HFFc6 (cell line): ENCODE measurements around the gene HOXD8. TPM values are rescaled to one million over a fixed set of nuclear protein-coding genes. Genes with fewer than 3 reads are reported as not detected.
A peak's percentile ranks its signal among the peaks of the same experiment; 100 is the strongest.

ENCODE experiments used
- DNase-seq: peaks from one replicate; pipeline ENCODE4 v3.0.0-alpha.2; 2018
- H3K27ac Mint-ChIP-seq: 2 replicates; pipeline ENCODE4 v1.8.0; 2020; ENCODE audit warnings: mild to moderate bottlenecking, mixed read lengths
- H3K27me3 Mint-ChIP-seq: 2 replicates; pipeline ENCODE4 v1.8.0; 2021; ENCODE audit warnings: mild to moderate bottlenecking, moderate library complexity, mixed read lengths; ENCODE audit not compliant: insufficient read depth
- H3K36me3 Mint-ChIP-seq: 2 replicates; pipeline ENCODE4 v1.8.0; 2021; ENCODE audit warnings: low read depth, mixed read lengths
- H3K4me1 Mint-ChIP-seq: 2 replicates; pipeline ENCODE4 v1.8.0; 2020; ENCODE audit warnings: low read depth, mixed read lengths
- H3K4me3 Mint-ChIP-seq: 2 replicates; pipeline ENCODE4 v1.8.0; 2020; ENCODE audit warnings: mild to moderate bottlenecking, moderate library complexity, mixed read lengths
- H3K9me3 Mint-ChIP-seq: 2 replicates; pipeline ENCODE4 v1.8.0; 2020; ENCODE audit warnings: mild to moderate bottlenecking, mixed read lengths
- total RNA-seq, 6 experiments: library from RNA; stranded (reverse); fragmentation: NEBNext Ultra II Directional; extraction: Animal tissue kit (Norgen Biotek cat#: 25700); gene quantifications; 2 replicates in 1 of 6; 3 replicates in 5 of 6; pipeline ENCODE4 v1.2.3, GENCODE V29; 2021
- TF ChIP-seq, protein P1 (sequence below): fragments of 200-600 bp; sonication (generic); IDR thresholded peaks from 2 replicates; pipeline ENCODE4 v1.5.0; 2021; ENCODE audit warnings: antibody characterized with exemption, mild to moderate bottlenecking

Gene HOXD8
- total RNA-seq, 6 experiments from 2014 or later: 2.3 to 5.1 (median 4.6) TPM

GRCh38 chr2:176095421-176095820 lies 34.1 kb upstream of the HOXD8 start:
- no peak overlapping the region for H3K4me3 Mint-ChIP-seq
- H3K36me3 Mint-ChIP-seq: peaks cover 8% of the 10 kb centered on the region; the same call in 1 of the 2 replicates
- H3K9me3 Mint-ChIP-seq: no peaks in the 10 kb centered on the region
- peaks cover 27% of the 10 kb centered on the region for H3K4me1 Mint-ChIP-seq
- DNase-seq: no peak
- TF ChIP-seq, protein P1, sequence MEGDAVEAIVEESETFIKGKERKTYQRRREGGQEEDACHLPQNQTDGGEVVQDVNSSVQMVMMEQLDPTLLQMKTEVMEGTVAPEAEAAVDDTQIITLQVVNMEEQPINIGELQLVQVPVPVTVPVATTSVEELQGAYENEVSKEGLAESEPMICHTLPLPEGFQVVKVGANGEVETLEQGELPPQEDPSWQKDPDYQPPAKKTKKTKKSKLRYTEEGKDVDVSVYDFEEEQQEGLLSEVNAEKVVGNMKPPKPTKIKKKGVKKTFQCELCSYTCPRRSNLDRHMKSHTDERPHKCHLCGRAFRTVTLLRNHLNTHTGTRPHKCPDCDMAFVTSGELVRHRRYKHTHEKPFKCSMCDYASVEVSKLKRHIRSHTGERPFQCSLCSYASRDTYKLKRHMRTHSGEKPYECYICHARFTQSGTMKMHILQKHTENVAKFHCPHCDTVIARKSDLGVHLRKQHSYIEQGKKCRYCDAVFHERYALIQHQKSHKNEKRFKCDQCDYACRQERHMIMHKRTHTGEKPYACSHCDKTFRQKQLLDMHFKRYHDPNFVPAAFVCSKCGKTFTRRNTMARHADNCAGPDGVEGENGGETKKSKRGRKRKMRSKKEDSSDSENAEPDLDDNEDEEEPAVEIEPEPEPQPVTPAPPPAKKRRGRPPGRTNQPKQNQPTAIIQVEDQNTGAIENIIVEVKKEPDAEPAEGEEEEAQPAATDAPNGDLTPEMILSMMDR: no peak
- H3K27ac Mint-ChIP-seq: no peak overlapping the region
- H3K27me3 Mint-ChIP-seq: peaks cover 30% of the 10 kb centered on the region

DNA sequence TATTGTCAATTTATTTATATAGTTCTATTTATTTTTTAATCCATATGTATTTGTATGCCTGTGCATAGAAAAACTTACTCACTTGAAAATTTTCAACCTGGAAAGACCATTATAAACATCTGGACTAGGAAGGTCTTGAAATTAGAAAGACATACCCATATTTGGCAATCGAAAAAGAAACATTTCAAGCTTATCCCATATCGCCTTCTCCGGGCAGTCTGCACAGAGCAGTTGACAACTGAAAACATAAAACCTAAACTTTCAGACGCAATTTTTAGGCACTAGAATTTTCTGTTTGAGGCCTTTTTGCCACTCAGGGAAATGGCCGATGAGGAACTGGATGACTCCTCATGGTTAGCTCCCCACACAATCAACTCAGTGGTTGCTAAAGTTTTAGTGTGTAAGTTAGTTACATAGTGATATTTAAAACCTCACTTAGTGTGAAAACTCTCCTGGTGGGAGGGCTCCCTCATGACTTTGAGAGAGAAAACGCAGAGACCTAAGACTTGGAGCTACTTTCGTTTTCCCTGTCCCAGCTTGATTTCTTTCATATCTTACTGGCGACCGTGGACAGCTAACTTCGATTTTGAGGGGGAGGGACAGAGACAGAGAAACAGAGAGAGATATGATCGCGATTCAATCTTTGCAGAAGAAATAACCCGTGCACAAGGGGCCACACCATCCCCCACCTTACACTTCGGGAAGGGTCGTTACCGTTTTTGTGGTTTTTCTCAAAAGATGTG lies 33.1 kb upstream of the HOXD8 start:
- Mint-ChIP-seq H3K9me3 (no peaks in the 10 kb centered on the region), H3K36me3 (peaks cover 8% of the 10 kb centered on the region; the same call in 1 of the 2 replicates), H3K4me1 (peaks cover 27% of the 10 kb centered on the region), H3K27ac (peak overlapping the region; percentile 87), H3K27me3 (peaks cover 24% of the 10 kb centered on the region), H3K4me3 (peak overlapping the region; percentile 85)
- DNase-seq: no peak
- TF ChIP-seq, protein P1: no peak

- TF ChIP-seq, protein P1: peak; percentile 87
- H3K27me3 Mint-ChIP-seq: peaks cover 23% of the 10 kb centered on the region
- peaks cover 8% of the 10 kb centered on the region; the same call in 1 of the 2 replicates for H3K36me3 Mint-ChIP-seq
- H3K27ac Mint-ChIP-seq: peak overlapping the region; percentile 87
- H3K4me3 Mint-ChIP-seq: peak overlapping the region; percentile 85
- DNase-seq: peak; percentile 65
- H3K4me1 Mint-ChIP-seq: peaks cover 27% of the 10 kb centered on the region
- H3K9me3 Mint-ChIP-seq: no peaks in the 10 kb centered on the region
These were observed 32.3 kb upstream of the HOXD8 start for GRCh38 chr2:176096986-176097819.

- H3K4me1 Mint-ChIP-seq: peaks cover 28% of the 10 kb centered on the region
- no peak for DNase-seq
- peaks cover 8% of the 10 kb centered on the region; the same call in 1 of the 2 replicates for H3K36me3 Mint-ChIP-seq
- no peaks in the 10 kb centered on the region for H3K9me3 Mint-ChIP-seq
- peak overlapping the region; percentile 87; the same call in 1 of the 2 replicates for H3K27ac Mint-ChIP-seq
- TF ChIP-seq, protein P1: peak; percentile 5; the same call in 1 of the 2 replicates
- peak overlapping the region; percentile 85 for H3K4me3 Mint-ChIP-seq
- peaks cover 22% of the 10 kb centered on the region for H3K27me3 Mint-ChIP-seq
These were observed 31.6 kb upstream of the HOXD8 start for GRCh38 chr2:176097820-176098365.

GRCh38 chr2:176098366-176099158 lies 30.9 kb upstream of the HOXD8 start:
- H3K4me3 Mint-ChIP-seq: peak overlapping the region; percentile 85
- no peaks in the 10 kb centered on the region for H3K9me3 Mint-ChIP-seq
- peaks cover 30% of the 10 kb centered on the region for H3K4me1 Mint-ChIP-seq
- DNase-seq: no peak
- no peak overlapping the region for H3K27ac Mint-ChIP-seq
- TF ChIP-seq, protein P1: no peak
- H3K27me3 Mint-ChIP-seq: peaks cover 20% of the 10 kb centered on the region
- H3K36me3 Mint-ChIP-seq: peaks cover 6% of the 10 kb centered on the region; the same call in 1 of the 2 replicates
